NCI-H1092 (cell line): ENCODE data around the gene MGMT.

Experiments used
- DNase-seq: peaks from one replicate; lab custom pipeline; 2025; lab: John Stamatoyannopoulos, UW

The MGMT gene

DNA sequence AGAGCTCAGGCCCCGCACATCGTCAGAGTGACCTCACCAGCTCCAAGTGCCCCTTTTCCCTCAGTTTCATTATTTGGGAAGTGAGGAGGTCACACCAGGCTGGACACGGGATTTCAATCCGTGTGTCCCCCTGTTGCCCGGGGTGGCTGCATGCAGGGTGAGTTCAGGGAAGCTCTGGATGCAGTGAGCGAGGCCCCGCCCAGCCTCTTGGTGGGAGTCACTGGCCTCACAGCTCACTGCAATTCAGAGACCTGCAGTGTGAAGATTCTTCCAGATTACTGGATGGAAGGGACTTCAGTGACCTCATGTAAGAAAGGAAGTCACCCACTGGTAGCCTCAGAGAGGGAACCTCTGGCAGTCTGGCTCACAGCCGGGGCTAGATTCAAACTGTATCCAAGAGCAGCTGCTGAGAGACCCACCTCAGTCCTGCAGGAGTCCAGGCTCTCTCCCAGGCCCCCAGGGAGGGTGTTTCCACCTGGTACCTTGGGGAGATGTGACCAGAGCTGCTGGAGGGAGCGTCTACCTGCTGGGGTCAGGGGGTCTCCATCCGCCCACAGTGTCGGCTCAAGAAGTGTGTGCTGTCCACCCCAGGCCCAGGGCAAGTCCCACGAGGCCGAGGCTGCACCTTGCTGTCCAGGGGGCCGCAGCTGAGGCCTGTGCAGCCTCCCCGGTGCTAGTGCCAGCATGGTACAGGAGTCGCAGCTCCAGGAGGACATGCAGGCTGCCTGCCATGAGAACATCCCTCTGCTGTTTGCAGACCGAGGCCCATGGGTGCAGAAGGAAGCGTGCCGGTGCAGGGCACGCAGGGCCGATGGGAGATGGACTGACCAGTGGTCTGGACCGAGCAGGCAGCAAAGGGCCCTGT is 54.4 kb downstream of the MGMT start:
- DNase-seq: no peak

DNA sequence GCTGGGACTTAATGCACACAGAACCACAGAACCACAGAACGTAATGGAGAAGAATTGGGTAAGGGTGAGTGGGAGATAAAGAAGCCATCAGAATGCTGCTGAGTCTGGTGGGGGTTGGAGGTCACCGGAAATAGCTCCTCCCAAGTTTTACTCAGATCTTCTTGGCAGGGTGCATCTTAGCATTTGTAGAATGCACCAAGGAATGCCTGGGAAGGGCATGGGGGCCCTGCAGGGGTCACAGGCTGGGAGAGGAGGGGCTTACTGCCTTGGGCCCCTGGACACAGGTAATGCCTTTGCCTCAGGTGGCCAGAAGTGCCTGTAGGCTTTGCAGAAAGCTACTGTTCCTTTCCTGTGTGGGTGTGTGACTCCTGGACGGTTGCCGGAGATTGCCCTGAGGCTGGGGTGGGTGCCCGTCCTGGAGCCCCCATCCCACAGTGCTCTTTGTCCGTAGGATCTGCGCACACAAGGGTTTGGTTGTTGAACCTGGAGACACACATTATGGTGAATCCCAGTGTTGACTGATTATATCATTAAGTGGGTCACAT is 55.1 kb downstream of the MGMT start:
- DNase-seq: no peak

DNA sequence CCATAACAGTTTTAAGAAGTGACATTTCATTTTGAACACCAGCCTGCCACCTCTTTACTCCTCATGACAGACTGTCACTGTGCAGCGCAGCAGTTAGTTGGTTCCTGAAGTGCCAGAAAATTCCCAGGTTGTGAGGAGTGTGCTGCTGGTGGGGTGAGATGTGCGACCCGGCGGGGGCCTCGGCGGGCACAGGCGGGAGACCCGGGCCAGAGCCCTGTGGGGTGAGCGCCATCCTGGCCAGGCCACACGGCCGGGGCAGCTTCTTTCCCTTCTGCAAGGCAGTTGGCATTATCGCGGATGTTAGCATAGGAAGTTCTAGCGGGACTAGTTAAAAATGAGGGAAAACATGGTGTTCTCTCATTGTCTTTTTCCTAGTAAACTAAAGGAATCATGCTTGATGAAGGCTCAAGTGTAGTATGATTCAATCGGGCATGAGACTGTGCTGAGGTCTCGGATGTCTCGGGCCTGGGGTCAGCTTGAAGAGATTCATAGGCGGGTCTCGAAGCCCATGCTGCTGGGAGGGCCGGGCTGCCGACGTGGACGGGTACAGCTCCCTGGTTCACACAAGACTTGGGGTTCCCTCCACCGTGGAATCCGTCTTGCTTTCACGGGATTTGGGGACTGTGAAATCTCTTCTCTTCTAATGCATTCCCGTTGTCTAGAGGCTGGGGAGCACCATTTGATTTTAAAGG is 56.1 kb downstream of the MGMT start:
- DNase-seq: no peak

DNA sequence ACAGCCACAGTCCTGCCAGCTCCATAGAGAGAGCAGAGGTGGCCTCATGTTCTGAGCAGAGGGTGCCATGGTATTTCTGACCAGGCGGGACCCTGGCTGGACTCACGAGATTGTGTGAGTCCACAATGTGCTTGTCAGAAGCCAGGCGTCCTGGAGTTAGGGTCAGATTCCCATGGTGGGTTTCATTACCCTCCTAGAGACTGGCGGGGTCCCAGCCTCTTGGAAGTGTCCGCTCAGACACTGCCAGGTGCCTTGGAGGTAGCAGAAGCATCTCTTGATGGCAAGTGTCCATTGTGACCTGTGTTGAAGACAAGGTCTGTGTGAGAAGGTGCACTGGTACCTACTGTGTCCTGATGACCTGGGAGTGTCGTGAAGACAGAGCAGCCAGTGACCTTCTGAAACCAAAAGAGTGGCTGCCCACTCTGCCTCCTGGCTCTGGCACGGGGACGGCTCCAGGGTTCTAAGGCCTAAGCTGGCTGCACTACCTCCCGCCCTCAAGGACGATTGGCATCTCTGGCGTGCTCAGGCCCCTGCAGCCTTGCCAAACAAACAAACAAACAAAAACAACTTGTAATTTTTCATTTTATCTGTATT is 56.8 kb downstream of the MGMT start:
- no peak for DNase-seq

DNA sequence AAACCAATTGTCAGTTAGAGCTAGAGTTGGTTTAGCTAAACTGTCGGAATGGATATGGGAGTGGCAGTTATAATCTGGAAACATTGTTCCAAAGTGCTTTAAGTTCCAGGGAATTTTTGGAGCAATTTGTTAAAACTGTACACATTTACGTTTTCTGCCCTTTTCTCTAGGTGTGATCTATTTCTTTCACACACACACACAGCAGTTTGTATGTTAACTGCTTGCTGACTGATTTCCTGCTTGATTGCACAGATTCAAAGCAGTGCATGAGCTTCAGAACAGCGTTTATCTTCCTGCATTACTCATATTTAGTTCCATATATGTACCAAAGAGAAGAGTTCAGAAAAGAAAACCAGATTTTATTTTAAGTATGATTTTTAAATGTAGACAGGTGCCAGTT is 57.9 kb downstream of the MGMT start:
- DNase-seq: no peak

DNA sequence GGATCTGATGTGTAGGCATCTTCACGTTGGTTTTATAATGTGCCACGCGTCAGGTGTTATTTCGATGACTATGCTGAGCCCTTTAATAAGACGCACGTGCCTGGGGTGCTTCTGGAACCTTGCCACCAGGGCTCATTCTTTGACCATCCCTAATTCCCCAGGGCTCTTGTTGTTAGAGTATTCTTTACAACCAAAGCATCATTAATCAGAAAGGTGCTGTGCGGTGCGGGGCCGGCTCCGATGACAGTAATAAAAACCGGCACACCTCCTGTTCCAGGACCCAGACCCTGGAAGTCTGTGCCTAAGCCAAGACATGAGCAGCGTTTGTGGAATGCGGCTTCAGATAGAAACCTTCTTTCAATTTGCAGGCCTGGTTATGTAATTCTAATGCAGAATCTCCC is 58.4 kb downstream of the MGMT start:
- DNase-seq: no peak

DNA sequence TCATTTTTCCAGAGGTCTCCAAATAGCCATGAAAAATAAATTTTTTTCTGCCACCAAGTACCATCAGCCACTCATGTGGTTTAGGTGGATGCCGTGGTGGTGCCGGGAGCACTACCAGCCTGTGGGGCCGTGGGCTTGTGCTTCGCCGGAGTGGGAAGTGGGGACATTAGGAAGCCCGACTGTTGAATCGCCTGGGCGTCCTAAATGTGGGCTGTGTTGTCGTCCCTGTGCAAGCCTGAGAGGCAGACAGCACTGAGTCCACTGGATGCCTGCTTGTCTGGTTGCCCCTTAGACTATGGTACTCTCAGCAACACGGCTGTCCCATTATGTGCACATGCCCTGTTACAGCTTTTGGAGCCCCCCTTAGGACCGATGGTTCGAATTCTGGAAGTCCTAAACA is 59.9 kb downstream of the MGMT start:
- DNase-seq: no peak

DNA sequence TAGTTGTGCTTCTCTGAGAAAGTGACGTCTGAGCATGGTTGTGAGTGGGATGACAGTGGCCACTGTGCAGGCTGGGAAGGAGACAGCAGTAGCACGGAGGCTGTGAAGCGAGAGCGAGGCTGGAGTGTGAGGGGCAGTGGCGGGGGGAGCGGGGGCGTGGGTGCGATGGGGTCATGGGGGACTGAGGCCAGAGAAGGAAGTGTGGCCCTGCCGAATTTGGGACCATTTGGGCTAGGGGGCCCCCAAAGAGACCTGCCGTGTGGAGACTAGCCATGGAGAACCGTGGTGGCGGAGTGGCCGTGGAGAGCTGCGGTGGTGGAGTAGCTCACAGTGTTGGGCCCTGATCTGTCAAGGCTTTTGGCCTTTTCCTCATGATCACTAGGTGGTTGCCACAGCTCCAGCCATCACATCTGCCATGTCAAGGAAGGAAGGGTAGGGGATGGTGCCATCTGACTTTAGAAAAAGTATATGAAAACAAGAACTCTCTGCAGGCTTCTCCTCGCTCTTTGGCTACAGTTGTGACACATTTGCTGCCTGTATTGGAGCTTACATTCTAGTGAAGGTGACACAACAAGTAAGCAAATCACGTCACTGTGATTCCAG is 61.4 kb downstream of the MGMT start:
- DNase-seq: no peak

DNA sequence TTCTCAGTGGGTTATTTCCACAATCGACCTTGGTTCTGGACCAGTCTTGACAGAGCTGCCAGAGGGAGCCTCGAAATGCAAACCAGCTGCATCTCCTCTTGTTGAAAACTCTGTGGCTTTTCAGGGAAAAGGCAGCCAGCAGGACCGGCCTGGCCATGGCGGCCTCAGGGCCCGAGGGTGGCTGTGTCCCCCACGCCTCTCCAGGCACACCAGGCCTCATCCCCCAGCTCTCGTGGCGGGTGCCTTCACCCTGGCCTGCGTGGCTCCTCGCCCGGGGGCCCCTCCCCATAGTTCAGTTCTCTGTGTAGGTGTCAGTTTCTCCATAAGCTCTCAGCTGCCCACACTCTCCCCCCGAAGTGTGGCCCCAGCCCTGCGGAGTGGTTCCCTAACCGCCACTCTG is 63.5 kb downstream of the MGMT start:
- no peak for DNase-seq

DNA sequence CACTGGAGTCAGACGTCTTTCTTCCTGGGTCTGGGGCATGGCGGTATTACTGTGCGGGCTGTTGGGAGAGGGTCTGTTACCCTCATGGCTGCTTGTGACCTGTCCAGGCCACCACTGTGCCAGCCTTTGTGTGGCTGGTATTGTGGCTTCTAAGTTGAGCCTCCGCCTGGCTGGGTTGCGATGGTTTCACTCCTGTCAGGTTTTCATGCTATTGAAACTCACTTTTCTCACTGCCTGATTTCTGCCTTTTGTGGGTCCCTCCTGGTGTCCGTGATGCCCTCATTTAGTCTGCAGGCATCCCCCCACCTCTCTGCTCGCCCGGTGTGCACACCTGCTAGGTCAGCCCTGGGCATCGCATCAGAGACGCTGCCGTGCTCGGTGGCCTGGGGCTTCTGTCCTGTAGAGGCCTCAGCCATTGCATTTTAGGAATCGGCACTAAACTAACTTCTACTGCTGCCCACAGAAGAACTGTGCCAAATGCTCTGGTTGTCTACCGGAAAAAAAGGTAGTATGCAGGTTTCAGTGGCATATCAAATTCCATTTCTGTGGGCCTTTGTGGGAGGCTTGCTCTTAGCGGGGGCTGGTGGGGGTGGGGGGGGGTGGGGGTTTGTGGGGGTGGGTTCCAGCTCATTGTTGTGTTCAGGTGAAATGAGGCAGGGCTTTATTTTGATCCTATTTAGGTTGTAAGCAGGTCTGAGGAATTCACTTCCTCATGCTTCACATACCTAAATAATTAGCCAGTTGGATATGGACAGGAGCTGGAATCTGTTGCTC is 64.3 kb downstream of the MGMT start:
- DNase-seq: no peak

DNA sequence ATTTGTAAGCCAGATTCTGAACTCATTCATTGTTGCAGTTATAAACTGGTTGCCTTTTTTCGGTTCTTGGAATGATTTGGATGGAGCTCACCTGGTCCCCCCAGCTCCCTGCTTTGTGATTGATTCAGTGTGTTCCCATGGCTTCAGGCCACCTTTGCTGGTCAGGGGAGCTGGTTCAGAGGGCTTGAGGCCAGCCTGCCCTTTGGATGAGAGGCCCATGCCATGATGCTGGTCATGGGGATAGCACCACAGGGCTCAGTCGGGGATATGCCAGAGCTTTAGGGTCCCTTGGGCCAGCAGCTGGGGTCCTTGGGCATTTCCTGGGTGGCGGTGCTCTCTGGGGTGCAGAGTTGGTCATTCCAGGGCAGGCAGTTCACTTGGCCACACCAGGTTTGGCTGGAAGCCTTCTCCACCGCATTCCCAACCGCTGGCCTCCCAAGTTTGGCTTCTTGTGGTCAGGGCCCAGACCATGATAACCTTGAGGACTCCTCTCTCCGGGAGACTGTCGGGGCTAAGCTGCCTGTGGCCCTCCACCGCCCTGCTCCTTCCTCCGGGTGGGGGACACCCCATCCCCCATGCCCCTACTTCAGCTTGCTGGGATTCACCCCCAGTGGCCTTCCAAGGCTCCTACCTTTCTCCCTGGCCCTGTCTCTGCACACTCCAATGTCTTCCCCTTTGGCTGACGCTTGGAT is 65.1 kb downstream of the MGMT start:
- no peak for DNase-seq

DNA sequence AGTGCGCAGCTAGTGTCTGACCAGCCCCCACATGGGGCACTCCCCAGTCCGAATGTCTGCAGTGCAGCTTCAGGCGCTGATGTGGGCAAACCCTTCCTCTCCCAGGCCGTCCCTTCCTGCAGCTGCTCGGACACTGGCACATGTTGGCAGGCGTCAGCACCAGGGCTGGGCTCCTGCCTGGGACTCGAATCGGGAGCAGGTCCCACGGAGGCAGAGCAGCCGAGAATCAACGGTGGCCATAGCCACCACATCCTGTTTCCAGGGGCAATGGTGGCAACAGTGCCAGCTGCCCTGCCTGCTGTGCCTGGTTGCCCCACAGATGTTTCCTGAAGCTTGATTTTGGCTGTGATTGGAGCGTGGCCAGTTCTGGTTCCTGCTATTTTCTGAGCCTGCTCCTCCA is 65.8 kb downstream of the MGMT start:
- no peak for DNase-seq

DNA sequence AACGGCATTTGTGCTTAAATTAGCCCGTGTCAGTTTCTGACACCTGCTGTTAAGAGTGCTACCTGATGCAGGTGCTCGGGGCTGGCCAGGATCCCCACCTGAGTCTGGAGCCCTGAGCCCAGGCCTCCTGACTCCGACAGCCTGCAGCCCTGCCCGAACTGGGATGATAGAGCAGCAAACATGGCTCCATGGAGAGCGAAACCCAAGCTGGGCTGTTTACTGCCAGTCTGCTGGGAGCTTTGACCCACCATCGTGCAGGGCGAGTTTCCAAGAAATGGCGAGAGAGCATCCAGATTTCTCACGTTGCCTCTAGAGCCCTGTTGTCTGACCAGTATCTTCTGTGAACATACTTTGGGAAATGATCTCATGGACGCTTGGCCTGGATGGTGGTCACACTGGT is 66.2 kb downstream of the MGMT start:
- no peak for DNase-seq

DNA sequence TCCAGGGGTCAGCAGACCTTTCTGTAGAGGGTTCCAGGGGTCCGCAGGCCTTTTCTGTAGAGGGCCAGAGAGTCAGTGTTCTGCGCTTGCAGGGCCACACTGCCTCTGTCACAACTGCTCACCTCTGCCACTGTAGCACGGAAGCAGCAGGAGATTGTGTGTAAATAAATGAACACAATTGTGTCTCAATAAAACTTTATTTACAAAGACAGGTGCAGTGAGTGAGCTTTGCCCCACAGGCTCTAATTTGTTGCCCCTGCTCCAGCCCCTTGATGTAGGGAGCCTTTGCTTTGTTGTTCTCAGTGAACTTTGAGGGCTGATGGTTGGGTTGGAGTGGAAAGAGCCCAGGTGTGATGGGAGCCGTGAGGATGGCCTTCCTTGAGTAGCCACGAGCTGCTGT is 67.8 kb downstream of the MGMT start:
- DNase-seq: no peak

DNA sequence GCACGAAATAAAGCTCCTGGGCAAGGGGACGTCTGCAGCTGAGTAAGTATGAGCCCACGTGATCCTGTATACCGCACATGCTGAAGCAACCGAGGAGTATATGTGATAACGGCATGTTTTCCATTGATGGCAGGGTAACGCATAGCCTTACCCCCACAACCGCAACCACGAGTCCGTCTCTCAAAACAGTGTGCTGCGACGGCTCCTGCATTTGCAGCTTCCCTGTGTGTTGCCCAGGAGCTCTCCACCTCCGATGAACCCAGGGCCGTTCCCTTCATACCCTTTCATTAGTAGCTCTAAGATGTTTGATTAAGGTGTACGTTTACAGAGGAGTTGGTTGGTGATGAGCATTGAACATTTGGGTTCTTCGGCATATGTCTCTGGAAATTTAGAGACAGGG is 69.3 kb downstream of the MGMT start:
- DNase-seq: no peak

DNA sequence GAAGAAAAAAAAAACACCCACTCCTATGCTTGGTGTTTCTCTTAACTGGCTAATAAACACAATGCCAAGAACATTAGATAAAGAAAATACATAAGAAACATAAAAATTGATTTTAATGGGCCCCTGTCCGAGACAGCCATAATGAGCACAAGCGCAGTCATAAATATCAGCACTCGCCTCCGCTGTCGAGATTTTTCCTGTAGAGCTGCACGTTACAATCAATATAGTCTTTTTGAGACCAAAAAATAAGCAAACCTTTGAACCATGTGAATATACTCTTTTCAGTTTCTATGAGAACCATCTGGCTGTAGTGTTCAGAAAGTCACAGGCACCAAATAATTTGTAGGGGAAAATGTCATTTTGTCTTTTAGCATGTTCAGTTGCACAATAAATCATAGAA is 70.1 kb downstream of the MGMT start:
- DNase-seq: no peak

DNA sequence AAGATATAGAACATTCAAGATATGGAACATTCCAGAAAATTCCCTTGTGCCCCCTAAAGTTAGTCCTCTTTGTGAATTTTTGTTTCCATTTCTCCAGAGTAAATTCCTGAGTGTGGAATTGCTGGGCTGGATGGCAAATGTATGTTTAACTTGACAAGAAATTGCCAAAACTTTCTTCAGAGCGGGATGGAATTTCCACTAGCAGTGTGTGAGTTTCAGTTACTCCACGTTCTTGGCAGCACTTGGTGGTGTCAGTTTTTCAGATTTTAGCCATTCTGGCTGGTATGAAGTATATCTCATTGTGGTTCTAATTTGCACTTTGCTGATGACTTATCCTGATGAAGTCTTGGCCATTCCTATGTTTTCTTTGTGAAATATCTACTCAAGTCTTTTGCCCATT is 71.2 kb downstream of the MGMT start:
- DNase-seq: no peak

DNA sequence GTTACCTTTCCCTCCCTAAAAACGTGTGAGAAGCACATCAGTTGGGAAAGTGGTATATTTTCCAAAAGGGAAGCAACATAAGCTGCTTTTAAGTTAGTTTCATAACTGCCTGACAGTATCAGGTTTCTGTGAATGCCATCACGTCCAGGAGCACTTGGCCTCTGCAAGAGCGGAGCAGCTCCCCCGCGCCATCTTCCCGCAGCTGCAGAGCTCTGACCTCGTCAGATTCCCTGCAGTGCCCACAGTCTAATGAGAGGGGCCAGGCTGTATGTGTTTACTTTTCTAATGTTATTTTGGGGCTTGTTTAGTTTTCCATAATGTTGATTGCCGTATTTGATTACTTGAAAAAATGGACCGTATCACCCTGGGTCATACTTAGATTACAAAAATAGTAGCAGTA is 74.2 kb downstream of the MGMT start:
- DNase-seq: no peak

DNA sequence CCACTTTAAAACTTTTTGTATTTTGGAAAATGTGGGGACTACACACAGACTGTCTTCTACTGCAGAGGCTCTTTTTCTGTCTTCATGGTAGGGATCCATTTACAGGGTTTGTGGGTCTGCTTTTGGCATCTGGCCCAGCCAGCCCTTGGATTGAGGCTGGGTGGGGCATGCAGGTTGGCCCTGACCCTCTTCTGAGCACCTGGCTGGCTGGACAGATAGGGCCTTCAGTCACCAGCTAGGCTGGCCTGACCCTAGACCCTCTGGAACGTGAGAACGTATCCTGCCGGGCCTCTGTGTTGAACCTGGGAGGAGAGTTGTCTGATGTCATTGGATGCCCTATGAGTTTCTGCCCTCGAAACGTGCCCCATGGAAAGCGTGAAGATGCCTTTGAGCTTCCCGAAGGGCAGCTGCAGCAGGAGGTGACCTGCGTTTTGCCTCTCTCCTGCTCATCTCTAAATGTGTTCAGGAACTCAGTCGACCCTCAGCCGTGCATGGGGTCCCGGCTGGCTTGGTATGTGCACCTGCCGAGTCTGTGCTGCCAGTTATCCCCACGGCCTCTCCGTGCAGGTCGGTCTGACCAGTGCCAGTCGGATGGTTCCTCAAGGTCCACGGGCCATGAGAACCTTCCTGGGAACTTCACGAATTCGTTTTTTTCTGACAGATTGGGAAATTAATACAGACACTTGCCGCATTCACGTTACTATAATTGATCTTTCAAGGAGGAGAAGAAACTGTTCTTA is 74.9 kb downstream of the MGMT start:
- DNase-seq: no peak

DNA sequence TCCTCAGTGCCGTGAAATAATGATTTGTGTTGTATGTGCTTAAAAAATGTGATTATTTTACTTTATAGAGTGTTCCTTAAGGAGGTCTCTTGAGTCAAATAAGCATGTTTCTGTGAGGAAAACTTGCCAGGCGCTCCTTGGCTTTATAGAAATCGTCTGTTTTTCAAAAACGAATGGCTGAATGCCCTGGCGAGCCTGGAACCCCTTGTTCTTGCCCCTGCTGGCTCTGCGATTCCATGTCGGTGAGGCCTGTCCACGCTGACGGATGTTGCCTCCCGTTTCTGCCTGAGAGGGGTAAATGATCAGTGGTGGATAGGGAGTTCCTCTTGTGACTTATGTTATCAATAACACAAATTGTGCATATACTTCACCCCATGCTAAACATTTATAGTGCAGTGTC is 75.5 kb downstream of the MGMT start:
- no peak for DNase-seq
